Osteoblast (primary cell): ENCODE data around the gene FANCB. TPM values are rescaled to one million over a fixed set of nuclear protein-coding genes. Genes with fewer than 3 reads are reported as not detected.
A peak's percentile ranks its signal among the peaks of the same experiment; 100 is the strongest.

Source experiments
- DNase-seq: peaks from one replicate; pipeline ENCODE4 v3.0.0; 2011; ENCODE audit warnings: low spot score, mixed read lengths; ENCODE audit not compliant: insufficient read length; ENCODE audit errors: missing footprints
- H2AFZ ChIP-seq: 2 replicates; pipeline ENCODE4 v1.6.0; 2011; ENCODE audit warnings: mild to moderate bottlenecking, low read length
- H3K27ac ChIP-seq: 2 replicates; pipeline ENCODE4 v1.5.1; 2011; ENCODE audit warnings: mild to moderate bottlenecking, low read depth, low read length, moderate library complexity
- H3K27me3 ChIP-seq: 2 replicates; pipeline ENCODE4 v1.6.0; 2012; ENCODE audit warnings: mild to moderate bottlenecking, control low read depth, inconsistent platforms, low read length, moderate library complexity; ENCODE audit not compliant: insufficient read depth
- H3K36me3 ChIP-seq: 2 replicates; pipeline ENCODE4 v1.5.1; 2011; ENCODE audit warnings: mild to moderate bottlenecking, low read length, control low read depth, moderate library complexity; ENCODE audit not compliant: insufficient read depth
- H3K4me1 ChIP-seq: 2 replicates; pipeline ENCODE4 v1.5.1; 2011; ENCODE audit warnings: mild to moderate bottlenecking, low read length, control low read depth, moderate library complexity; ENCODE audit not compliant: insufficient read depth
- H3K4me2 ChIP-seq: 2 replicates; pipeline ENCODE4 v1.6.0; 2011; ENCODE audit warnings: mild to moderate bottlenecking, low read length; ENCODE audit not compliant: insufficient read depth
- H3K4me3 ChIP-seq: fragments of 200-600 bp; sonication (generic); 3 replicates; pipeline ENCODE4 v1.5.1; 2012; ENCODE audit warnings: mild to moderate bottlenecking, low read length, inconsistent platforms; ENCODE audit not compliant: insufficient read depth
- H3K79me2 ChIP-seq: 2 replicates; pipeline ENCODE4 v1.6.0; 2012; ENCODE audit warnings: mild to moderate bottlenecking, low read length, control low read depth, inconsistent platforms; ENCODE audit not compliant: insufficient read depth
- H3K9me3 ChIP-seq: 2 replicates; pipeline ENCODE4 v1.5.1; 2011; ENCODE audit warnings: low read depth, low read length, control low read depth
- H4K20me1 ChIP-seq: 2 replicates; pipeline ENCODE4 v1.6.0; 2012; ENCODE audit warnings: mild to moderate bottlenecking, low read length, control low read depth; ENCODE audit not compliant: insufficient read depth
- total RNA-seq: library from RNA; depleted of rRNA; stranded (reverse); fragments of >200 nt; gene quantifications from 2 replicates; pipeline ENCODE4 v1.2.3, GENCODE V29; 2012
- TF ChIP-seq, protein P1 (sequence below): IDR thresholded peaks from 2 replicates; pipeline ENCODE4 v1.5.1; 2011; ENCODE audit warnings: mild to moderate bottlenecking, low read depth, low read length, moderate library complexity; ENCODE audit errors: extremely low read depth

The FANCB gene
- total RNA-seq: 3.6 and 3.8 TPM in 2 replicates

- peak within 1 kb of the TSS; percentile 82 for H3K4me2 ChIP-seq
- TF ChIP-seq, protein P1, sequence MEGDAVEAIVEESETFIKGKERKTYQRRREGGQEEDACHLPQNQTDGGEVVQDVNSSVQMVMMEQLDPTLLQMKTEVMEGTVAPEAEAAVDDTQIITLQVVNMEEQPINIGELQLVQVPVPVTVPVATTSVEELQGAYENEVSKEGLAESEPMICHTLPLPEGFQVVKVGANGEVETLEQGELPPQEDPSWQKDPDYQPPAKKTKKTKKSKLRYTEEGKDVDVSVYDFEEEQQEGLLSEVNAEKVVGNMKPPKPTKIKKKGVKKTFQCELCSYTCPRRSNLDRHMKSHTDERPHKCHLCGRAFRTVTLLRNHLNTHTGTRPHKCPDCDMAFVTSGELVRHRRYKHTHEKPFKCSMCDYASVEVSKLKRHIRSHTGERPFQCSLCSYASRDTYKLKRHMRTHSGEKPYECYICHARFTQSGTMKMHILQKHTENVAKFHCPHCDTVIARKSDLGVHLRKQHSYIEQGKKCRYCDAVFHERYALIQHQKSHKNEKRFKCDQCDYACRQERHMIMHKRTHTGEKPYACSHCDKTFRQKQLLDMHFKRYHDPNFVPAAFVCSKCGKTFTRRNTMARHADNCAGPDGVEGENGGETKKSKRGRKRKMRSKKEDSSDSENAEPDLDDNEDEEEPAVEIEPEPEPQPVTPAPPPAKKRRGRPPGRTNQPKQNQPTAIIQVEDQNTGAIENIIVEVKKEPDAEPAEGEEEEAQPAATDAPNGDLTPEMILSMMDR: no peak
- peaks cover 2% of the 10 kb centered on the region for H3K36me3 ChIP-seq
- peak within 1 kb of the TSS; percentile 80 for H3K4me3 ChIP-seq
- no peaks in the 10 kb centered on the region for H3K9me3 ChIP-seq
- H3K27me3 ChIP-seq: no peaks in the 10 kb centered on the region
- DNase-seq: peak; percentile 96
- peak within 1 kb of the TSS; percentile 67 for H3K27ac ChIP-seq
- peaks cover 6% of the 10 kb centered on the region for H3K4me1 ChIP-seq
- H2AFZ ChIP-seq: peak within 1 kb of the TSS; percentile 88
- H3K79me2 ChIP-seq: peaks cover 51% of the 10 kb centered on the region
- H4K20me1 ChIP-seq: no peaks in the 10 kb centered on the region
These were observed at the start of gene FANCB, which contains the start of gene MOSPD2 for GRCh38 chrX:14872851-14873675. Gene FANCB (minus strand): TSS chrX:14873069. CDS start chrX:14865510, 7,559 bp downstream. Gene MOSPD2 (plus strand): TSS chrX:14873421. CDS start chrX:14873529, 108 bp downstream.

GRCh38 chrX:14922437-14922836 is 49.6 kb upstream of the FANCB start:
- peak overlapping the region; percentile 79 for H3K27ac ChIP-seq
- no peak for DNase-seq
- no peaks in the 10 kb centered on the region for H3K79me2 ChIP-seq
- H3K4me2 ChIP-seq: peak overlapping the region; percentile 62
- no peaks in the 10 kb centered on the region for H3K9me3 ChIP-seq
- TF ChIP-seq, protein P1: no peak
- H3K4me3 ChIP-seq: no peak overlapping the region
- H3K27me3 ChIP-seq: no peaks in the 10 kb centered on the region
- peaks cover 25% of the 10 kb centered on the region for H3K4me1 ChIP-seq
- H3K36me3 ChIP-seq: no peaks in the 10 kb centered on the region
- H2AFZ ChIP-seq: peak overlapping the region; percentile 40
- H4K20me1 ChIP-seq: no peaks in the 10 kb centered on the region

GRCh38 chrX:14920196-14920595 is 47.3 kb upstream of the FANCB start:
- H3K79me2 ChIP-seq: no peaks in the 10 kb centered on the region
- H3K4me1 ChIP-seq: peaks cover 25% of the 10 kb centered on the region
- no peak overlapping the region for H3K4me3 ChIP-seq
- no peaks in the 10 kb centered on the region for H4K20me1 ChIP-seq
- TF ChIP-seq, protein P1: no peak
- no peak for DNase-seq
- peaks cover 7% of the 10 kb centered on the region for H3K36me3 ChIP-seq
- H3K9me3 ChIP-seq: no peaks in the 10 kb centered on the region
- no peak overlapping the region for H3K4me2 ChIP-seq
- H3K27me3 ChIP-seq: no peaks in the 10 kb centered on the region
- no peak overlapping the region for H2AFZ ChIP-seq
- H3K27ac ChIP-seq: peak overlapping the region; percentile 29

DNA sequence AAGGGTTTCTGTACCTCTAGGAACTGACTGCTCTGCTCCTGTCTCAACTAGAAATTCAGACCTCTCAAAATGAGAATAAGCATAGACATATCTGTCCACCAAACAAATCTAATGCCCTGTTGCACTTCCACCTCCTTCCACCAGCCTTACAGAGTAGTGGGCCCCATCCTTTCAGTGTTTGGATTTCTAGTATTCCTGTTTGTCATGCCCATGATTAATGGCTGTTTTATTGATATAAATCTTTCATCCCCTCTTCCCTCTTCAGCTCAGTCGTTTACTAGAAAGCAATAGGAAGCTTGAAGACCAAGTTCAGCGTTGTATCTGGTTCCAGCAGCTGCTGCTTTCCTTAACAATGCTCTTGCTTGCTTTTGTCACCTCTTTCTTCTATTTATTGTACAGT is 46.5 kb upstream of the FANCB start:
- Histone ChIP-seq H3K9me3 (no peaks in the 10 kb centered on the region), H2AFZ (no peak overlapping the region), H3K4me2 (no peak overlapping the region), H3K79me2 (no peaks in the 10 kb centered on the region), H3K27ac (peak overlapping the region; percentile 29), H3K4me3 (no peak overlapping the region), H4K20me1 (no peaks in the 10 kb centered on the region), H3K36me3 (peaks cover 7% of the 10 kb centered on the region), H3K4me1 (peaks cover 25% of the 10 kb centered on the region), H3K27me3 (no peaks in the 10 kb centered on the region)
- DNase-seq: no peak
- TF ChIP-seq, protein P1: no peak
